Measurements from ENCODE around the gene UBE3B.

The UBE3B gene

DNA sequence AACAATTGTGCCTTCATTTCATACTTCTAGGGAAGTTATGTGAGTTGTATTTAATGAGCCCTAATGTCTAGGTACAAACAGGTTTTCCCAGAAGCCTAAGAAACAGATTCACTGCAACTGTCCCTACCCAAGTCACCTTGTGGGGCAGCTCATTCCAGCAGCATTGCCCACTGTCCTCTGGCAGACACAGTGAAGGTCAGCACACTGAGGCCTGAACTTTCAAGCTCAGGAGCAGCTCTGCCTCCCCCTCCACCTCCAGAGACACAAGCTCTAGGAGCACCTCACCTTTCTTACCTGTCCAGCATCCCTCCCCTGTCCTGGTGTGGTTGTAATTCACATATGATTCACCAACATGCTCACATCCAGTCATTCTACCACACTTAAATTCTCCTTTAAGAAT is 15.7 kb downstream of the UBE3B start:
- peaks cover 39% of the 10 kb centered on the region for H3K36me3 ChIP-seq (ENCODE audit: control insufficient read depth, low read length)
- no peak for TF ChIP-seq EZH2phosphoT487 (IDR thresholded peaks at IDR 0.05; ENCODE audit: borderline replicate concordance, low read length)
- TF ChIP-seq, protein P1, sequence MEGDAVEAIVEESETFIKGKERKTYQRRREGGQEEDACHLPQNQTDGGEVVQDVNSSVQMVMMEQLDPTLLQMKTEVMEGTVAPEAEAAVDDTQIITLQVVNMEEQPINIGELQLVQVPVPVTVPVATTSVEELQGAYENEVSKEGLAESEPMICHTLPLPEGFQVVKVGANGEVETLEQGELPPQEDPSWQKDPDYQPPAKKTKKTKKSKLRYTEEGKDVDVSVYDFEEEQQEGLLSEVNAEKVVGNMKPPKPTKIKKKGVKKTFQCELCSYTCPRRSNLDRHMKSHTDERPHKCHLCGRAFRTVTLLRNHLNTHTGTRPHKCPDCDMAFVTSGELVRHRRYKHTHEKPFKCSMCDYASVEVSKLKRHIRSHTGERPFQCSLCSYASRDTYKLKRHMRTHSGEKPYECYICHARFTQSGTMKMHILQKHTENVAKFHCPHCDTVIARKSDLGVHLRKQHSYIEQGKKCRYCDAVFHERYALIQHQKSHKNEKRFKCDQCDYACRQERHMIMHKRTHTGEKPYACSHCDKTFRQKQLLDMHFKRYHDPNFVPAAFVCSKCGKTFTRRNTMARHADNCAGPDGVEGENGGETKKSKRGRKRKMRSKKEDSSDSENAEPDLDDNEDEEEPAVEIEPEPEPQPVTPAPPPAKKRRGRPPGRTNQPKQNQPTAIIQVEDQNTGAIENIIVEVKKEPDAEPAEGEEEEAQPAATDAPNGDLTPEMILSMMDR (IDR thresholded peaks at IDR 0.05; ENCODE audit: low read depth, low read length, poor library complexity, severe bottlenecking): no peak
- no peaks in the 10 kb centered on the region for H3K79me2 ChIP-seq (ENCODE audit: control insufficient read depth, low read length)
- no peaks in the 10 kb centered on the region for H4K20me1 ChIP-seq (ENCODE audit: control insufficient read depth, insufficient read depth, low read depth, low read length)
- H3K9me2 ChIP-seq (replicated peaks; ENCODE audit: control insufficient read depth, low read length): no peaks in the 10 kb centered on the region
- H3K27ac ChIP-seq (ENCODE audit: low read depth, low read length): no peak overlapping the region
- H3K4me3 ChIP-seq (ENCODE audit: low read length): no peak overlapping the region
- H3K9me3 ChIP-seq (ENCODE audit: control insufficient read depth, insufficient read depth, low read length): no peaks in the 10 kb centered on the region
- H3K4me1 ChIP-seq (ENCODE audit: control insufficient read depth, low read length): no peaks in the 10 kb centered on the region
- H3K4me2 ChIP-seq (ENCODE audit: low read length): no peak overlapping the region
- no peaks in the 10 kb centered on the region for H3F3A ChIP-seq (ENCODE audit: control insufficient read depth, insufficient read depth)
- H3K27me3 ChIP-seq (ENCODE audit: control insufficient read depth, low read length): no peaks in the 10 kb centered on the region

DNA sequence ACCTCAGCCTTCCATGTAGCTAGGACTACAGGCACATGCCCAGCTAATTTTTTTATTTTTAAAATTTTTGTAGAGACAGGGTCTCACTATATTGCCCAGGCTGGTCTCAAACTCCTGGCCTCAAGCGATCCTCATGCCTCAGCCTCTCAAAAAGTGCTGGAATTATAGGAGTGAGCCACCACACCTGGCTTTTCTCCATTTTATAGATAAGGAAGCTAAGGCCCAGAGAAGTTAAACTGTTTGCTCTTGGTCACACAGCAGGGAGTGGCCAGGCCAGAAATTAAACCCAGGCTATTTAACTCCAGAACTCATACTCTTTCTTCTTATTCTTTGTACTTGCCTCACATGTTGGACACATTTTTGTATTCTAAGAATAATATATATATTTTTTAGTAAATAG is 16.5 kb downstream of the UBE3B start:
- no peaks in the 10 kb centered on the region for H3K9me2 ChIP-seq (replicated peaks; ENCODE audit: control insufficient read depth, low read length)
- no peaks in the 10 kb centered on the region for H4K20me1 ChIP-seq (ENCODE audit: control insufficient read depth, insufficient read depth, low read depth, low read length)
- no peaks in the 10 kb centered on the region for H3K79me2 ChIP-seq (ENCODE audit: control insufficient read depth, low read length)
- H3F3A ChIP-seq (ENCODE audit: control insufficient read depth, insufficient read depth): no peaks in the 10 kb centered on the region
- H3K4me3 ChIP-seq (ENCODE audit: low read length): no peak overlapping the region
- no peak overlapping the region for H3K27ac ChIP-seq (ENCODE audit: low read depth, low read length)
- H3K4me1 ChIP-seq (ENCODE audit: control insufficient read depth, low read length): no peaks in the 10 kb centered on the region
- H3K9me3 ChIP-seq (ENCODE audit: control insufficient read depth, insufficient read depth, low read length): no peaks in the 10 kb centered on the region
- no peak for TF ChIP-seq EZH2phosphoT487 (IDR thresholded peaks at IDR 0.05; ENCODE audit: borderline replicate concordance, low read length)
- TF ChIP-seq, protein P1 (IDR thresholded peaks at IDR 0.05; ENCODE audit: low read depth, low read length, poor library complexity, severe bottlenecking): no peak
- H3K27me3 ChIP-seq (ENCODE audit: control insufficient read depth, low read length): no peaks in the 10 kb centered on the region
- H3K4me2 ChIP-seq (ENCODE audit: low read length): no peak overlapping the region
- peaks cover 33% of the 10 kb centered on the region for H3K36me3 ChIP-seq (ENCODE audit: control insufficient read depth, low read length)

DNA sequence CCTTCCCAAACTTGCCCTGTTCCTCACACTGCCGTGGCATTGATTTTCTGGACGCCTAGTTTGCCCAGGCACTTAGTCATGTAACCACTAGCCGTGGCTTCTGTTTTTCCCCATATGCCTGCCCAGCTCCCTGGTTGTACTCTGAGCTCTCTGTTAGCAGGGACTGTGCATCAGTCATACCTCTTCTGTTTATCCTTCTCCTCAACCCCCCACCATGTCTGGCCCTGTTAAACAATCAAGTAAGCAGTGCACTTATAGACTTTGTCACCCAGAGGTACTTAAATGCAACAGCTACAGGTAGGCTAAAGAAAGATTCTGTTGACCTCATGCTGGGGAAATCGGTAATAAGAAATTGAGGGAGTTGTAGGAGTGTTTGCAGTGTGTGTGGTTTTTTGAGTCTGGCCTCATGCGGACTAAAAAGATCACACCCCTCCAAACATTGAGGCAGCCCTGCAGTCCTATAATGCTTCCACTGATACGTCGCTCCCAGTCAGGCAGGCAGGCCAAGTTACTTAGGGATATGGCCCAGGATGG is 17.0 kb downstream of the UBE3B start:
- no peaks in the 10 kb centered on the region for H3K9me3 ChIP-seq (ENCODE audit: control insufficient read depth, insufficient read depth, low read length)
- H3F3A ChIP-seq (ENCODE audit: control insufficient read depth, insufficient read depth): no peaks in the 10 kb centered on the region
- no peaks in the 10 kb centered on the region for H3K9me2 ChIP-seq (replicated peaks; ENCODE audit: control insufficient read depth, low read length)
- H4K20me1 ChIP-seq (ENCODE audit: control insufficient read depth, insufficient read depth, low read depth, low read length): no peaks in the 10 kb centered on the region
- no peak overlapping the region for H3K27ac ChIP-seq (ENCODE audit: low read depth, low read length)
- H3K4me1 ChIP-seq (ENCODE audit: control insufficient read depth, low read length): no peaks in the 10 kb centered on the region
- no peaks in the 10 kb centered on the region for H3K27me3 ChIP-seq (ENCODE audit: control insufficient read depth, low read length)
- no peaks in the 10 kb centered on the region for H3K79me2 ChIP-seq (ENCODE audit: control insufficient read depth, low read length)
- H3K36me3 ChIP-seq (ENCODE audit: control insufficient read depth, low read length): peaks cover 31% of the 10 kb centered on the region
- TF ChIP-seq, protein P1 (IDR thresholded peaks at IDR 0.05; ENCODE audit: low read depth, low read length, poor library complexity, severe bottlenecking): no peak
- no peak for TF ChIP-seq EZH2phosphoT487 (IDR thresholded peaks at IDR 0.05; ENCODE audit: borderline replicate concordance, low read length)
- no peak overlapping the region for H3K4me2 ChIP-seq (ENCODE audit: low read length)
- H3K4me3 ChIP-seq (ENCODE audit: low read length): no peak overlapping the region

All from DOHH2 (cell line).